OCI-LY1 (cell line): Measurements from ENCODE around the gene IRF2BP2.

Experiments used
- H2AFZ ChIP-seq: fragments of 200-600 bp; sonication (generic), shearing (Covaris generic); 2 replicates; pipeline ENCODE4 v1.6.0; 2014; ENCODE audit warnings: antibody characterized with exemption, mild to moderate bottlenecking, low read length
- H3F3A ChIP-seq: fragments of 200-600 bp; sonication (generic), shearing (Covaris generic); 2 replicates; pipeline ENCODE4 v1.6.0; 2014; ENCODE audit warnings: mild to moderate bottlenecking, antibody characterized with exemption, low read length, moderate library complexity; ENCODE audit not compliant: insufficient read depth
- H3K27ac ChIP-seq: fragments of 200-600 bp; sonication (generic); 2 replicates; pipeline ENCODE4 v1.5.1; 2014; ENCODE audit warnings: low read length, mixed run types, mild to moderate bottlenecking, low read depth; ENCODE audit not compliant: poor library complexity, severe bottlenecking
- H3K27me3 ChIP-seq: fragments of 200-600 bp; sonication (generic); 2 replicates; pipeline ENCODE4 v1.6.0; 2014; ENCODE audit warnings: antibody characterized with exemption, mild to moderate bottlenecking, low read length, moderate library complexity; ENCODE audit not compliant: insufficient read depth
- H3K36me3 ChIP-seq: fragments of 200-600 bp; sonication (generic); 2 replicates; pipeline ENCODE4 v1.6.1; 2014; ENCODE audit warnings: mild to moderate bottlenecking, antibody characterized with exemption, low read length, moderate library complexity, mixed read lengths; ENCODE audit not compliant: insufficient read depth
- H3K4me1 ChIP-seq: fragments of 200-600 bp; sonication (generic); 2 replicates; pipeline ENCODE4 v1.5.1; 2014; ENCODE audit warnings: mild to moderate bottlenecking, low read length, moderate library complexity; ENCODE audit not compliant: insufficient read depth, severe bottlenecking
- H3K4me2 ChIP-seq: fragments of 200-600 bp; sonication (generic), shearing (Covaris generic); 2 replicates; pipeline ENCODE4 v1.6.1; 2014; ENCODE audit warnings: low read length
- H3K4me3 ChIP-seq: fragments of 200-600 bp; sonication (generic); 2 replicates; pipeline ENCODE4 v1.5.1; 2014; ENCODE audit warnings: low read length, low read depth, mild to moderate bottlenecking, mixed read lengths; ENCODE audit not compliant: poor library complexity, severe bottlenecking
- H3K79me2 ChIP-seq: fragments of 200-600 bp; shearing (Covaris generic); 2 replicates; pipeline ENCODE4 v1.6.1; 2016; ENCODE audit warnings: mixed run types, low read length, mixed read lengths; ENCODE audit not compliant: insufficient read depth
- H3K9ac ChIP-seq: fragments of 200-600 bp; sonication (generic), shearing (Covaris generic); 2 replicates; pipeline ENCODE4 v1.6.1; 2014; ENCODE audit warnings: mild to moderate bottlenecking, low read length, mixed read lengths
- H3K9me2 ChIP-seq: fragments of 200-600 bp; sonication (generic), shearing (Covaris generic); 2 replicates; pipeline ENCODE4 v1.6.1; 2014; ENCODE audit warnings: low read depth, mild to moderate bottlenecking, low read length, mixed read lengths
- H3K9me3 ChIP-seq: fragments of 200-600 bp; shearing (Covaris generic); 2 replicates; pipeline ENCODE4 v1.6.1; 2014; ENCODE audit warnings: low read length, mixed read lengths
- H4K20me1 ChIP-seq: fragments of 200-600 bp; sonication (generic), shearing (Covaris generic); 2 replicates; pipeline ENCODE4 v1.6.0; 2016; ENCODE audit warnings: mild to moderate bottlenecking, low read length; ENCODE audit not compliant: insufficient read depth
- EZH2 ChIP-seq: fragments of 200-600 bp; sonication (generic), shearing (Covaris generic); IDR thresholded peaks from 2 replicates; pipeline ENCODE4 v1.8.0; 2017; ENCODE audit warnings: borderline replicate concordance, mixed run types, mild to moderate bottlenecking, antibody characterized with exemption, low read length, moderate library complexity, mixed read lengths
- TF ChIP-seq, protein P1 (sequence below): fragments of 200-600 bp; sonication (generic), shearing (Covaris generic); IDR thresholded peaks from 2 replicates; pipeline ENCODE4 v1.5.1; 2017; ENCODE audit warnings: mild to moderate bottlenecking, antibody characterized with exemption, low read length, moderate library complexity, mixed read lengths

Gene IRF2BP2

DNA sequence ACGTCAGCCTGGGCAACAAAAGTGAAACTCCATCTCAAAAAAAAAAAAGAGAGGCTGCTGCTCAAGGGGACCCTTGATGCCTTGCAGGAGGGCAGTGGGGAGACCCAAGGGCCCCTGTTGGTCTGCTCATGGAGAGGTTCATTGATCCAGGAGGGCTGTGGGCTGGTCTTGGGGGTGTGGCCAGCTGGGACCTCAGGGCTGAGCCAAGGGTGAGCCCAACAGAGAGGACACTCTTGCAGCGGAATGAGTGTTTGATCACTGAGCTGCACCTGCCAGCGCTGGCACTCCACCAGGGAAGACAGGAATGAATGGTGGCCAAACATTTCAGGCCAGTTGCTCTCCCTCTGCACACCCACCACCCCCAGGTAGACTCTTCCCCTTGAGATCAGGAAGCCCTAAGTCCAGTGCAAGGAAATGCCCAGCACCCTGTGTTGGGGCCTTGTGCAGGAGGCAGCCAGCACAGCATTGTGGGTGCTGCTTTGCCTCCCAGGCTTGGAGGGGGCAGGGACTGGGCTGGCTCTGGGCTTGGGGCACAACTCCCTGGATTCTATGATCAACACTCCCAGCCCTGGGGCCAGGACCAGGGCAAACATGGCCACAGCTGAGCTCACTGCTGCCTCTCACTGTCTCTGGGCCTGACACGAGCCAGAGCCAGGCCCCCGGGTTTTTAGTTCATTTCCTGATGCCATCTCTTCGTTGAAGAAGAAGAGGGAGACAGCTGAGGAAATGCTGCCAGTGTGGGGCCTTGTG lies 50.7 kb downstream of the IRF2BP2 start:
- Histone ChIP-seq H3K27ac (no peak overlapping the region), H3K79me2 (no peaks in the 10 kb centered on the region)

DNA sequence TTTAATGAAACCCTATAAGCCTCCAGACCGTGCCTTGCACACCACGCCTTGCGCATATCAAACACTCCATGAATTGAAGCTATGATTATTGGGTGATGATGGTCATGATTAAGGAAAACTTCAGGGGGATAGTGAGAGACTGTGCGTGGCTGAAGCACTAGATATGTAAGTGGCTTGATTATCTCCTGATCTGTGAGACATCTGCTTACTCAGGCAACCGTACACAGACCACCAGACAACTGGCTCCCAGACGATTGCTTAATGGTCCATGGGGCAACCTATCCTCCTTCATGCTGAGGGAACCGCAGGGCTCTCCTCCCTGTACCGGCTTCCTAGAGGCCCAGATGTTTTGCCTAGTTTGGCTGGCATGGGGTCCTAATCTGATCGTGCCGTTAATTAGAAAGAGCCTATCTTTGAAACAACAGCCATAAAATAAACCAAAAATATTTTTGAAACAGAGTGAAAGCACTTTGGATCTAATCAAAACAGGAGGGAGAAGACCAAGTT lies 51.6 kb downstream of the IRF2BP2 start:
- Histone ChIP-seq H3K9me3 (no peaks in the 10 kb centered on the region), H3K27ac (no peak overlapping the region), H3K4me2 (no peak overlapping the region), H2AFZ (no peak overlapping the region), H3F3A (no peaks in the 10 kb centered on the region), H3K9ac (no peak overlapping the region), H3K4me3 (no peak overlapping the region), H3K27me3 (no peaks in the 10 kb centered on the region), H4K20me1 (no peaks in the 10 kb centered on the region), H3K9me2 (no peaks in the 10 kb centered on the region), H3K36me3 (no peaks in the 10 kb centered on the region), H3K79me2 (no peaks in the 10 kb centered on the region), H3K4me1 (no peaks in the 10 kb centered on the region)
- TF ChIP-seq EZH2: no peak
- TF ChIP-seq, protein P1, sequence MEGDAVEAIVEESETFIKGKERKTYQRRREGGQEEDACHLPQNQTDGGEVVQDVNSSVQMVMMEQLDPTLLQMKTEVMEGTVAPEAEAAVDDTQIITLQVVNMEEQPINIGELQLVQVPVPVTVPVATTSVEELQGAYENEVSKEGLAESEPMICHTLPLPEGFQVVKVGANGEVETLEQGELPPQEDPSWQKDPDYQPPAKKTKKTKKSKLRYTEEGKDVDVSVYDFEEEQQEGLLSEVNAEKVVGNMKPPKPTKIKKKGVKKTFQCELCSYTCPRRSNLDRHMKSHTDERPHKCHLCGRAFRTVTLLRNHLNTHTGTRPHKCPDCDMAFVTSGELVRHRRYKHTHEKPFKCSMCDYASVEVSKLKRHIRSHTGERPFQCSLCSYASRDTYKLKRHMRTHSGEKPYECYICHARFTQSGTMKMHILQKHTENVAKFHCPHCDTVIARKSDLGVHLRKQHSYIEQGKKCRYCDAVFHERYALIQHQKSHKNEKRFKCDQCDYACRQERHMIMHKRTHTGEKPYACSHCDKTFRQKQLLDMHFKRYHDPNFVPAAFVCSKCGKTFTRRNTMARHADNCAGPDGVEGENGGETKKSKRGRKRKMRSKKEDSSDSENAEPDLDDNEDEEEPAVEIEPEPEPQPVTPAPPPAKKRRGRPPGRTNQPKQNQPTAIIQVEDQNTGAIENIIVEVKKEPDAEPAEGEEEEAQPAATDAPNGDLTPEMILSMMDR: no peak

More for the DNA sequence above, 50.7 kb downstream of the IRF2BP2 start:
- Histone ChIP-seq H4K20me1 (no peaks in the 10 kb centered on the region), H3K4me2 (no peak overlapping the region), H2AFZ (no peak overlapping the region), H3K4me1 (no peaks in the 10 kb centered on the region), H3K9ac (no peak overlapping the region), H3K27me3 (no peaks in the 10 kb centered on the region), H3K9me2 (no peaks in the 10 kb centered on the region), H3F3A (no peaks in the 10 kb centered on the region), H3K36me3 (no peaks in the 10 kb centered on the region), H3K4me3 (no peak overlapping the region), H3K9me3 (no peaks in the 10 kb centered on the region)
- TF ChIP-seq, protein P1: no peak
- no peak for TF ChIP-seq EZH2

DNA sequence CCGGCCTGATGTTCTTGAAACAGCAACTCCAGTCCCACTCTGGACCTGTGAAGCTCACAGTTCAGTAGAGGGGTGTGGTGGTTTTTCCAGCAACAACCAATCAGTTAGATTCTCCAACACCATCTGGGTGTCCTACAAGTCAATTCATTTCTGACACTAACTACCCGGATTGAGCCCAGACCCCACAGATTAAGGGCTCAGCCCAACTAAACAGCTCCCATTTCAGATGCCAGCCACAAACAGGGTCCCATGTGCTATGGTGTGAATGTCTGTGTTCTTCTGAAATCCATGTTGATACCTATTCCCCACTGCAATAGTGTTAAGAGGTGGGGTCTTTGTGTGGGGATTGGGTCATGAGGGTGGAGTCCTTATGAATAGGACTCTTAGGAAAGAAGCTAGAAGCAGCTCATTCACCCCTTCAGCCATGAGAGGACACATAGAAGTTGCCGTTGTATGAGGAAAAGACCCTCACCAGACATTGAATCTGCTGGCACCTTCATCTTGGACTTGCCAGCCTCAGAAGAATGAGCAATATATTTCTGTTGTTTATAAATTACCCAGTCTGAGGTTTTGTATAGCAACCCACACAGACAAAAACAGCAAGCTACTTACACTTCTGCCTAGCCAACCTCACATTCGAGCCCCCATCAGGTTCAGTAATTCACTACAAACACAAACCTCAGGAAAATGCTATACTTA lies 53.6 kb downstream of the IRF2BP2 start:
- no peaks in the 10 kb centered on the region for H3K9me2 ChIP-seq
- no peak overlapping the region for H3K27ac ChIP-seq
- no peak overlapping the region for H3K9ac ChIP-seq
- H3K4me3 ChIP-seq: no peak overlapping the region
- no peaks in the 10 kb centered on the region for H3K27me3 ChIP-seq
- H4K20me1 ChIP-seq: no peaks in the 10 kb centered on the region
- H3F3A ChIP-seq: no peaks in the 10 kb centered on the region
- H2AFZ ChIP-seq: no peak overlapping the region
- no peaks in the 10 kb centered on the region for H3K4me1 ChIP-seq
- no peak overlapping the region for H3K4me2 ChIP-seq
- H3K79me2 ChIP-seq: no peaks in the 10 kb centered on the region
- H3K9me3 ChIP-seq: no peaks in the 10 kb centered on the region
- no peak for TF ChIP-seq EZH2
- TF ChIP-seq, protein P1: no peak
- H3K36me3 ChIP-seq: no peaks in the 10 kb centered on the region
